ENCODE data around the gene TECPR2.
A peak's percentile ranks its signal among the peaks of the same experiment; 100 is the strongest.

The TECPR2 gene

GRCh38 chr14:102424923-102425322, 62.2 kb downstream of the TECPR2 start:
- no peak for TF ChIP-seq CTCF (IDR thresholded peaks at IDR 0.05; ENCODE audit: low read depth, low read length)
- no peak overlapping the region for H3K4me3 ChIP-seq (ENCODE audit: low read depth, low read length)

- TF ChIP-seq CTCF (IDR thresholded peaks at IDR 0.05; ENCODE audit: low read depth, low read length) = no peak
- no peak overlapping the region for H3K4me3 ChIP-seq (ENCODE audit: low read depth, low read length)
Measured at GRCh38 chr14:102426796-102427195, 64.1 kb downstream of the TECPR2 start.

GRCh38 chr14:102427642-102428041, 64.9 kb downstream of the TECPR2 start:
- no peak for TF ChIP-seq CTCF (IDR thresholded peaks at IDR 0.05; ENCODE audit: low read depth, low read length)
- H3K4me3 ChIP-seq (ENCODE audit: low read depth, low read length) = no peak overlapping the region

- no peak overlapping the region for H3K4me3 ChIP-seq (ENCODE audit: low read depth, low read length)
- no peak for TF ChIP-seq CTCF (IDR thresholded peaks at IDR 0.05; ENCODE audit: low read depth, low read length)
Measured at GRCh38 chr14:102430212-102430908, 67.6 kb downstream of the TECPR2 start.

GRCh38 chr14:102431751-102432150, 69.0 kb downstream of the TECPR2 start:
- TF ChIP-seq CTCF (IDR thresholded peaks at IDR 0.05; ENCODE audit: low read depth, low read length) = no peak
- no peak overlapping the region for H3K4me3 ChIP-seq (ENCODE audit: low read depth, low read length)

GRCh38 chr14:102434647-102435175, 72.0 kb downstream of the TECPR2 start:
- TF ChIP-seq CTCF (IDR thresholded peaks at IDR 0.05; ENCODE audit: low read depth, low read length) = no peak
- no peak overlapping the region for H3K4me3 ChIP-seq (ENCODE audit: low read depth, low read length)

- peak; percentile 55 for TF ChIP-seq CTCF (IDR thresholded peaks at IDR 0.05; ENCODE audit: low read depth, low read length)
- H3K4me3 ChIP-seq (ENCODE audit: low read depth, low read length) = no peak overlapping the region
Measured at GRCh38 chr14:102437997-102438915, 75.5 kb downstream of the TECPR2 start.
